ENCODE data around the gene ITGB3BP. TPM values are rescaled to one million over a fixed set of nuclear protein-coding genes. Genes with fewer than 3 reads are reported as not detected.

Gene ITGB3BP
- total RNA-seq, 1 donor from 2014 or later = 9.2 TPM

DNA sequence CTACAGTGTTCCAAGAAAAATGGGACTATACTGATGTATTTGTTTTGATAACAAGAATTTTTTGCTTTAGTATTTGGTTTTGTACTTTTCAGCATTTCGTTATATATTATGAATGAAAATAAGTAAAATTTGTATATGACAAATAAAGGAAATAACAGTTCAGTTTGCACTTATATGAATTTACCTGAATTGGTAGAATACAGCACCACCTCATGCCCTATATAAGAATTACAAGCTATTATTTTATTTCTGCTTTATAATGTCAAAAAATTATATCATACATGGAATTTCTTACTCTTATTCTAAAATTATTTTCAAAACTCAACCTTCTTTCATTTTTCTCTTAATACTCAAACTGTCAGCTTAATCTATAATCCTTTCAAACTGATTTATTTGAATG is 14.9 kb upstream of the ITGB3BP start:
- no peak overlapping the region for H3K4me3 ChIP-seq (ENCODE audit: low read depth, low read length)
- H3K36me3 ChIP-seq (ENCODE audit: control insufficient read depth, insufficient read depth, low read length) = no peaks in the 10 kb centered on the region
- TF ChIP-seq, protein P1, sequence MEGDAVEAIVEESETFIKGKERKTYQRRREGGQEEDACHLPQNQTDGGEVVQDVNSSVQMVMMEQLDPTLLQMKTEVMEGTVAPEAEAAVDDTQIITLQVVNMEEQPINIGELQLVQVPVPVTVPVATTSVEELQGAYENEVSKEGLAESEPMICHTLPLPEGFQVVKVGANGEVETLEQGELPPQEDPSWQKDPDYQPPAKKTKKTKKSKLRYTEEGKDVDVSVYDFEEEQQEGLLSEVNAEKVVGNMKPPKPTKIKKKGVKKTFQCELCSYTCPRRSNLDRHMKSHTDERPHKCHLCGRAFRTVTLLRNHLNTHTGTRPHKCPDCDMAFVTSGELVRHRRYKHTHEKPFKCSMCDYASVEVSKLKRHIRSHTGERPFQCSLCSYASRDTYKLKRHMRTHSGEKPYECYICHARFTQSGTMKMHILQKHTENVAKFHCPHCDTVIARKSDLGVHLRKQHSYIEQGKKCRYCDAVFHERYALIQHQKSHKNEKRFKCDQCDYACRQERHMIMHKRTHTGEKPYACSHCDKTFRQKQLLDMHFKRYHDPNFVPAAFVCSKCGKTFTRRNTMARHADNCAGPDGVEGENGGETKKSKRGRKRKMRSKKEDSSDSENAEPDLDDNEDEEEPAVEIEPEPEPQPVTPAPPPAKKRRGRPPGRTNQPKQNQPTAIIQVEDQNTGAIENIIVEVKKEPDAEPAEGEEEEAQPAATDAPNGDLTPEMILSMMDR (IDR thresholded peaks at IDR 0.05; ENCODE audit: insufficient read depth, low read length, poor library complexity, severe bottlenecking) = peak; percentile 30
- no peak for DNase-seq (ENCODE audit: low read depth)
- no peaks in the 10 kb centered on the region for H3K27me3 ChIP-seq (ENCODE audit: control insufficient read depth, insufficient read depth, low read length)

DNA sequence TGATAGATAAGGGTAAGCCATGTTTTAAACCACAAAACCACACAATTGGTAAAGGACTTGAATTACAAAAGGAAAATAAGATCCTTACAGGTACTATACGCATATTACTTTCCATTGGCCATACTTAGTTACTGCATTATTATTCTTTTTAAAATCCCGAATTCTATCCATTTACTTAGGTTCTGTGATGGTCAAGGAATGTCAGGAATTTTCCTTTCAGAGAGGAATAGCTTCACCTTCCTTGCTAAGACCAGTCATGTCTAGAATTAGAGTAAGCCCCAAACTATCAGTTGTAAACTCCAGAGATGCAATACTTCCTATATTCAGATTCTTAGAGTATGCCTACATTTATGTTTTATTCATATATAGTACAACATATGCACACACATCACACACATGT is 14.0 kb upstream of the ITGB3BP start:
- TF ChIP-seq, protein P1 (IDR thresholded peaks at IDR 0.05; ENCODE audit: insufficient read depth, low read length, poor library complexity, severe bottlenecking) = no peak
- DNase-seq (ENCODE audit: low read depth) = no peak
- Histone ChIP-seq H3K36me3 (ENCODE audit: control insufficient read depth, insufficient read depth, low read length) (no peaks in the 10 kb centered on the region), H3K27me3 (ENCODE audit: control insufficient read depth, insufficient read depth, low read length) (no peaks in the 10 kb centered on the region), H3K4me3 (ENCODE audit: low read depth, low read length) (no peak overlapping the region)

DNA sequence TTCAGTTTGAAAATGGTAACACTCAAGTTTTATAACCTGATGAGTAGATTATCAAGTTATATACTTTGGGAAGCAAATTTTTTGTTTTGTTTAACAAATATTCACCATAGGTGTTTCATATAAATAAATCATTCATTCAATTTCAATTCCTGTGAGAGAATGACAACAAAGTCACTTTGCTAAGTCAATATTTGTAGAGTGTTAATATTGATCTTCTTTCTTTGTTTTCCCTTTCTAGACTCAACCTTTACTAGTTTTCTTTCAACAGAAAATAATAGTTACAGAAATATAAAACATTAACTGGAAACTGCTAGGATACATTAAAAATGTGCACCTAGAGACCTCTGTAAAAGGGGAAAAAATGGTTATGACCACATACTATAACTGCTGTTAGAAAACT is 11.4 kb upstream of the ITGB3BP start:
- DNase-seq (ENCODE audit: low read depth) = no peak
- Histone ChIP-seq H3K36me3 (ENCODE audit: control insufficient read depth, insufficient read depth, low read length) (no peaks in the 10 kb centered on the region), H3K27me3 (ENCODE audit: control insufficient read depth, insufficient read depth, low read length) (no peaks in the 10 kb centered on the region), H3K4me3 (ENCODE audit: low read depth, low read length) (no peak overlapping the region)
- TF ChIP-seq, protein P1 (IDR thresholded peaks at IDR 0.05; ENCODE audit: insufficient read depth, low read length, poor library complexity, severe bottlenecking) = no peak

DNA sequence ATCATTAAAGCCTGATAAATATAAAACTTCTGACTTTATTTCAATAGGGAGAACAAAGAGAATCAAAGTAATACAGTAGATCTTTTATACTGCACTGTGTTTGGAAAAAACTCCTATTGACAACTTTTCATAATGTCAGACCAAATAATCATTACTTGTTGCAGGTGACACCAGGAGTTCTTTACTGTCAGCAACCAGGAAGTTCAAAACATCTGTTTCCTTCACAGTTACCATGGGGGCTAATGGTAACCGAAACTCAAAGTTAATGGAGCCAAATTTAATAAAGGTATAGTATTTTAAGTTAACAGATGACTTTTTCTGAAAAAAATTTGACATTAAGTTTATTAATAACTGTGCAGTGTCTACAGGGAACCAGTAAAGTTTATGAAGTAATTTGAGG is 10.9 kb upstream of the ITGB3BP start:
- TF ChIP-seq, protein P1 (IDR thresholded peaks at IDR 0.05; ENCODE audit: insufficient read depth, low read length, poor library complexity, severe bottlenecking) = no peak
- no peaks in the 10 kb centered on the region for H3K36me3 ChIP-seq (ENCODE audit: control insufficient read depth, insufficient read depth, low read length)

DNA sequence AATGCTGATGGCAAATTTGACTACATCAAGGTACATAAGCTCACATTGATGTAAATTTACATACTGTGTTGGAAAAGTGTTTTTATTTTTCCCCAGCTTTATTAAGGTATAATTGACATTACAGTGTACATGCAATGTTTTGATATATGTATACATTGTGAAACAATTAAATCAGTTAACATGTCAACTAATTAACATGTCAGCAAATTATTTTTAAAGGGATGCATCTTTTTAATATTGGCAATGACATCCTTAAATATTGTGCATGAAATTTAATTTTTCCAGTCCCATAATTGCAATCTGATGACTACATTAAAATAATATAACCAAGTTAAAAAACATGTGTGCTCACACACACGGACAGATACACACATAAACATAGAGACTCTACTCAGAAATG is 9.7 kb upstream of the ITGB3BP start:
- Histone ChIP-seq H3K4me3 (ENCODE audit: low read depth, low read length) (no peak overlapping the region), H3K27me3 (ENCODE audit: control insufficient read depth, insufficient read depth, low read length) (no peaks in the 10 kb centered on the region), H3K36me3 (ENCODE audit: control insufficient read depth, insufficient read depth, low read length) (no peaks in the 10 kb centered on the region)
- DNase-seq (ENCODE audit: low read depth) = no peak
- TF ChIP-seq, protein P1 (IDR thresholded peaks at IDR 0.05; ENCODE audit: insufficient read depth, low read length, poor library complexity, severe bottlenecking) = no peak

More for the DNA sequence above, 10.9 kb upstream of the ITGB3BP start:
- DNase-seq (ENCODE audit: low read depth) = no peak
- Histone ChIP-seq H3K27me3 (ENCODE audit: control insufficient read depth, insufficient read depth, low read length) (no peaks in the 10 kb centered on the region), H3K4me3 (ENCODE audit: low read depth, low read length) (no peak overlapping the region)

DNA sequence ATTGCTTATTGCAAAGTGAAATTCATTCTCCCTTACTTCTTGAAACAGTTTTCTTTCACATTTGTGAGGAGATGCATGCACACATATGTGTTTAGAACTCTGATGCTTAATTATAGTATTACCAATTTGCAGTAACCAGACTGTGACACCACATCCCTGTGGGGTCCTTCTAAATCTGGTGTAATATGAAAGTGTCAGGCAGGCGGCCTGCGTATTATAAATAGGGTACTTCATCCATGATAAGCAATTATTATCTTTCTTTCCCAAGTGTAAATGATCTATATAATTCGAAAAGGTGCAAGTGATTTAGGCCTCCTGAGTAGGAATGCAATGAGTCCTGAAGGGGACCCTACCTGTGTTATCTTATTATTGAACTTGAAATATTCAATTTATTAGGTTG is 1.2 kb upstream of the ITGB3BP start:
- no peaks in the 10 kb centered on the region for H3K36me3 ChIP-seq (ENCODE audit: control insufficient read depth, insufficient read depth, low read length)
- H3K27me3 ChIP-seq (ENCODE audit: control insufficient read depth, insufficient read depth, low read length) = no peaks in the 10 kb centered on the region
- DNase-seq (ENCODE audit: low read depth) = no peak
- H3K4me3 ChIP-seq (ENCODE audit: low read depth, low read length) = peak overlapping the region; percentile 79
- TF ChIP-seq, protein P1 (IDR thresholded peaks at IDR 0.05; ENCODE audit: insufficient read depth, low read length, poor library complexity, severe bottlenecking) = no peak

All from kidney epithelial cell (primary cell).